Upper lobe of right lung (tissue), 1 donor: ENCODE measurements around the gene ARSI. TPM values are rescaled to one million over a fixed set of nuclear protein-coding genes. Genes with fewer than 3 reads are reported as not detected.

Experiments
- ATAC-seq: fragments of 200-7000 bp; cut with Tn5 transposase; one replicate; pipeline ENCODE4 v1.9.1; 2020; ENCODE audit warnings: mild to moderate bottlenecking, moderate library complexity
- DNase-seq: peaks from one replicate; pipeline ENCODE4 v3.0.0-alpha.2; 2020
- H3K27ac ChIP-seq: fragments of 200-600 bp; one replicate; pipeline ENCODE4 v1.8.0; 2022
- H3K27me3 ChIP-seq: fragments of 200-600 bp; one replicate; pipeline ENCODE4 v1.8.0; 2022; ENCODE audit warnings: mild to moderate bottlenecking
- H3K36me3 ChIP-seq: fragments of 200-600 bp; one replicate; pipeline ENCODE4 v1.8.0; 2022
- H3K4me1 ChIP-seq: fragments of 200-600 bp; one replicate; pipeline ENCODE4 v1.8.0; 2022
- H3K4me3 ChIP-seq: fragments of 200-600 bp; one replicate; pipeline ENCODE4 v1.8.0; 2022; ENCODE audit warnings: mild to moderate bottlenecking
- H3K9me3 ChIP-seq: fragments of 200-600 bp; one replicate; pipeline ENCODE4 v1.8.0; 2022
- CTCF ChIP-seq: fragments of 200-600 bp; IDR thresholded peaks from one replicate; pipeline ENCODE4 v1.8.0; 2022; ENCODE audit warnings: antibody characterized with exemption
- intact Hi-C: fragments of 100-400 bp; cut with DNase I; formaldehyde crosslinking; loops from one replicate; pipeline ENCODE4 v1.11.0; 2022
- long read RNA-seq: library from polyadenylated mRNA; unstranded; transcript quantifications from one replicate; pipeline ENCODE4 v2.0.0, GENCODE V29; 2021
- total RNA-seq: library from RNA; stranded (reverse); fragmentation: NEBNext Ultra II Directional; extraction: Animal tissue kit (Norgen Biotek cat#: 25700); gene quantifications from one replicate; pipeline ENCODE4 v1.2.1, GENCODE V29; 2021
- donor health status: DM: no; HTN: yes; CAD: no; lungs with severe emphysema.

The ARSI gene
- 4.0 TPM for total RNA-seq
- long read RNA-seq, transcript ARSI-201 (2 exons, 3,161 nt) = major isoform, 12 of 16 reads
- long read RNA-seq, partial matches to known transcripts = 0 of 16 reads
- long read RNA-seq, other reads (novel, unspliced or antisense) = 4 of 16 reads

GRCh38 chr5:150302301-150303069 is at the start of gene ARSI:
Gene ARSI, minus strand, starts transcription at chr5:150302905. Its CDS starts 532 bp downstream, at chr5:150302373.
- peak; percentile 58 for ATAC-seq
- TF ChIP-seq CTCF = peak; percentile 24
- Histone ChIP-seq H3K9me3 (no peaks in the 10 kb centered on the region), H3K4me1 (peaks cover 15% of the 10 kb centered on the region), H3K36me3 (no peaks in the 10 kb centered on the region), H3K4me3 (peak within 1 kb of the TSS; percentile 45), H3K27ac (peak within 1 kb of the TSS; percentile 78), H3K27me3 (peaks cover 23% of the 10 kb centered on the region)
- intact Hi-C loops = no loop called here
- no peak for DNase-seq

GRCh38 chr5:150350524-150351344 is 48.0 kb upstream of the ARSI start:
- DNase-seq (peak; percentile 80), ATAC-seq (peak; percentile 92)
- Histone ChIP-seq H3K4me1 (no peaks in the 10 kb centered on the region), H3K27me3 (no peaks in the 10 kb centered on the region), H3K9me3 (no peaks in the 10 kb centered on the region), H3K4me3 (no peak overlapping the region), H3K36me3 (no peaks in the 10 kb centered on the region), H3K27ac (no peak overlapping the region)
- intact Hi-C loops = loop anchor here (10.0 kb wide), 1 partner anchor 76 kb away; no protein-coding TSS in a partner anchor
- TF ChIP-seq CTCF = peak; percentile 61

GRCh38 chr5:150349681-150350275 is 47.1 kb upstream of the ARSI start:
- intact Hi-C loops = loop anchor here (10.0 kb wide), 1 partner anchor 75 kb away; no protein-coding TSS in a partner anchor
- Histone ChIP-seq H3K27ac (no peak overlapping the region), H3K4me1 (no peaks in the 10 kb centered on the region), H3K36me3 (no peaks in the 10 kb centered on the region), H3K27me3 (no peaks in the 10 kb centered on the region), H3K4me3 (no peak overlapping the region), H3K9me3 (no peaks in the 10 kb centered on the region)
- DNase-seq (no peak), ATAC-seq (no peak)
- TF ChIP-seq CTCF = no peak

- DNase-seq = no peak
- no peak for TF ChIP-seq CTCF
Observed at GRCh38 chr5:150347451-150347850, 44.7 kb upstream of the ARSI start.

DNA sequence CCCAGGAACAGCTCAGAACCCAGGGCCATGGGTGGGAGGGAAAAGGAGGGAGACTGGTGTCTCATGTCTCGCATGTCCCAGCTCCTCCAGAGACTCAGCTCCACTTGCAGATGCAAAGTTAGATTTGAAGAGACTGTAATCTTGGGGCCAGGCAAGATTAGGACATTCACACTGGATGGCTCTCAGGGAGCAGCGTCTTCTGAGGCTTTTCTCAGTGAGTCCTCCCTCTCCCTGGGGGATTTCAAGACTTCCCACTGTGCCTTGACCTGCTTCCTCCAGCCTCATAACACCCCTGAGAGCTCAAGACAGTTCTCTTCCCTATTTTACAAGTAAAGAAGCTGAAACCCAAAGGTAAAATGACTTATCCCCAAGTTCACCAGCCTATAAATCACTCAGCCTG is 44.3 kb upstream of the ARSI start:
- no peak for TF ChIP-seq CTCF
- no peaks in the 10 kb centered on the region for H3K9me3 ChIP-seq
- H3K27me3 ChIP-seq = no peaks in the 10 kb centered on the region
- intact Hi-C loops = no loop called here
- no peaks in the 10 kb centered on the region for H3K4me1 ChIP-seq
- H3K36me3 ChIP-seq = no peaks in the 10 kb centered on the region
- no peak for DNase-seq
- no peak overlapping the region for H3K4me3 ChIP-seq
- no peak for ATAC-seq
- no peak overlapping the region for H3K27ac ChIP-seq

More at GRCh38 chr5:150347451-150347850, 44.7 kb upstream of the ARSI start:
- ATAC-seq = no peak
- Histone ChIP-seq H3K9me3 (no peaks in the 10 kb centered on the region), H3K4me3 (no peak overlapping the region), H3K36me3 (no peaks in the 10 kb centered on the region), H3K27me3 (no peaks in the 10 kb centered on the region), H3K27ac (no peak overlapping the region), H3K4me1 (no peaks in the 10 kb centered on the region)
- intact Hi-C loops = no loop called here
